HCEC 1CT (cell line): Measurements from ENCODE around the gene CUX1.
"Not testable (repeated sequence)": the region's sequence is repeated elsewhere in the genome, so short reads cannot be mapped to it uniquely, and the experiment has no call there.

ENCODE experiments used
- DNase-seq: peaks from one replicate; pipeline ENCODE4 v3.0.0-alpha.2; 2017

Gene CUX1

GRCh38 chr7:102019461-102019860, 202.0 kb downstream of the CUX1 start:
- DNase-seq: no peak

- DNase-seq: no peak
Observed at GRCh38 chr7:102021841-102022618, 204.6 kb downstream of the CUX1 start.

- no peak for DNase-seq
Observed at GRCh38 chr7:102024005-102024768, 206.8 kb downstream of the CUX1 start.

- DNase-seq: no peak
Observed at GRCh38 chr7:102024769-102025391, 207.5 kb downstream of the CUX1 start.

- not testable (repeated sequence) for DNase-seq
Observed at GRCh38 chr7:102025777-102026176, 208.4 kb downstream of the CUX1 start.

GRCh38 chr7:102028206-102028826, 210.9 kb downstream of the CUX1 start:
- no peak for DNase-seq

- no peak for DNase-seq
Observed at GRCh38 chr7:102029616-102030015, 212.2 kb downstream of the CUX1 start.

- DNase-seq: no peak
Observed at GRCh38 chr7:102030696-102031095, 213.3 kb downstream of the CUX1 start.

- no peak for DNase-seq
Observed at GRCh38 chr7:102036958-102037357, 219.5 kb downstream of the CUX1 start.

GRCh38 chr7:102039706-102040105, 222.3 kb downstream of the CUX1 start:
- DNase-seq: no peak

- no peak for DNase-seq
Observed at GRCh38 chr7:102040569-102040968, 223.1 kb downstream of the CUX1 start.

GRCh38 chr7:102042016-102042656, 224.7 kb downstream of the CUX1 start:
- DNase-seq: peak; percentile 77

- not testable (repeated sequence) for DNase-seq
Observed at GRCh38 chr7:102042796-102043195, 225.4 kb downstream of the CUX1 start.

- no peak for DNase-seq
Observed at GRCh38 chr7:102044641-102044983, 227.2 kb downstream of the CUX1 start.

GRCh38 chr7:102044984-102045673, 227.7 kb downstream of the CUX1 start:
- peak; percentile 75 for DNase-seq

- DNase-seq: no peak
Observed at GRCh38 chr7:102045681-102046372, 228.4 kb downstream of the CUX1 start.

GRCh38 chr7:102046373-102047117, 229.1 kb downstream of the CUX1 start:
- DNase-seq: no peak

- no peak for DNase-seq
Observed at GRCh38 chr7:102047167-102047566, 229.7 kb downstream of the CUX1 start.

- DNase-seq: no peak
Observed at GRCh38 chr7:102049765-102050164, 232.3 kb downstream of the CUX1 start.

GRCh38 chr7:102050864-102051460, 233.5 kb downstream of the CUX1 start:
- DNase-seq: no peak
